Panc1 (cell line): ENCODE data around the gene SYT8. TPM values are rescaled to one million over a fixed set of nuclear protein-coding genes. Genes with fewer than 3 reads are reported as not detected.

ENCODE experiments used
- ATAC-seq: fragments of 200-7000 bp; cut with Tn5 transposase; 2 replicates; pipeline ENCODE4 v1.9.1; 2020; ENCODE audit warnings: mild to moderate bottlenecking, moderate library complexity
- BruUV-seq: library from RNA; stranded (reverse); fragments of 400-500 nt; replicated peaks from 2 replicates; lab custom pipeline; 2021; lab: Mats Ljungman, UMichigan
- CTCF ChIA-PET: fragments of 300-600 bp; sonication (Branson Sonifier 250); formaldehyde crosslinking; loops from one replicate; lab custom pipeline; 2022; ENCODE audit warnings: antibody characterized with exemption; lab: Charles Lee
- POLR2A ChIA-PET: fragments of 300-600 bp; sonication (Branson Sonifier 250); formaldehyde crosslinking; loops from one replicate; lab custom pipeline; 2022; ENCODE audit warnings: antibody characterized with exemption; lab: Charles Lee
- DNase-seq: peaks from one replicate; pipeline ENCODE4 v3.0.0-alpha.2; 2010; ENCODE audit warnings: low read depth, low spot score
- H3K27ac ChIP-seq: 2 replicates; pipeline ENCODE4 v1.5.1; 2011; ENCODE audit warnings: mild to moderate bottlenecking, low read length, inconsistent platforms
- H3K27me3 ChIP-seq: fragments of 200-500 bp; sonication (Bioruptor generic); 2 replicates; pipeline ENCODE4 v1.6.0; 2014; ENCODE audit warnings: low read length, inconsistent platforms; ENCODE audit not compliant: control insufficient read depth, insufficient read depth
- H3K36me3 ChIP-seq: fragments of 200-500 bp; sonication (Bioruptor generic); 2 replicates; pipeline ENCODE4 v1.5.1; 2014; ENCODE audit warnings: inconsistent platforms, mild to moderate bottlenecking, low read length, moderate library complexity; ENCODE audit not compliant: control insufficient read depth, insufficient read depth
- H3K4me1 ChIP-seq: 2 replicates; pipeline ENCODE4 v1.5.1; 2011; ENCODE audit warnings: inconsistent platforms, mild to moderate bottlenecking, low read length, moderate library complexity; ENCODE audit not compliant: control insufficient read depth, insufficient read depth
- H3K4me3 ChIP-seq, 2 experiments: 2 replicates each; pipeline ENCODE4 v1.5.1; 2011 to 2012; ENCODE audit warnings: low read depth in 2 of 2, low read length in 2 of 2, mild to moderate bottlenecking in 2 of 2, inconsistent platforms in 1 of 2, moderate library complexity in 1 of 2
- H3K9me3 ChIP-seq: fragments of 200-500 bp; sonication (Bioruptor generic); 2 replicates; pipeline ENCODE4 v1.5.1; 2014; ENCODE audit warnings: low read depth, mild to moderate bottlenecking, inconsistent platforms, low read length, moderate library complexity; ENCODE audit not compliant: control insufficient read depth, insufficient read depth
- CTCF ChIP-seq: fragments of 450-650 bp; IDR thresholded peaks from 2 replicates; pipeline ENCODE4 v1.5.1; 2017; ENCODE audit warnings: mild to moderate bottlenecking
- POLR2AphosphoS5 ChIP-seq: IDR thresholded peaks from 2 replicates; pipeline ENCODE4 v1.6.1; 2012; ENCODE audit warnings: mild to moderate bottlenecking, low read depth, low read length, moderate library complexity
- REST ChIP-seq, 2 experiments: IDR thresholded peaks; 2 replicates each; pipeline ENCODE4 v1.6.1; 2011 to 2012; ENCODE audit warnings: low read depth in 2 of 2, control low read depth in 1 of 2, low read length in 1 of 2, mild to moderate bottlenecking in 1 of 2, moderate library complexity in 1 of 2; ENCODE audit not compliant: insufficient read depth in 1 of 2
- SIN3A ChIP-seq: IDR thresholded peaks from 2 replicates; pipeline ENCODE4 v1.6.1; 2012; ENCODE audit warnings: low read depth, mild to moderate bottlenecking, low read length, moderate library complexity, borderline replicate concordance; ENCODE audit not compliant: insufficient read depth
- TCF7L2 ChIP-seq: IDR thresholded peaks from 2 replicates; pipeline ENCODE4 v1.6.1; 2011; ENCODE audit warnings: mild to moderate bottlenecking, low read depth, low read length, inconsistent platforms
- in situ Hi-C: cut with HindIII; loops from 2 replicates; pipeline ENCODE4 v1.10.0; 2016; ENCODE audit warnings: low sequenced_read_pairs, low pct_unique_long_range_greater_than_20kb
- intact Hi-C: fragments of 100-400 bp; cut with micrococcal nuclease; formaldehyde crosslinking; loops from one replicate; pipeline ENCODE4 v1.10.0; 2022; ENCODE audit not compliant: unreplicated experiment
- total RNA-seq: library from RNA; stranded (reverse); gene quantifications from one replicate; pipeline ENCODE4 v1.2.1, GENCODE V29; 2021; ENCODE audit not compliant: unreplicated experiment

SYT8 gene
- total RNA-seq, 1 experiment from 2014 or later = 3.5 TPM

GRCh38 chr11:1847006-1847735 is 12.4 kb downstream of the SYT8 start:
- Histone ChIP-seq H3K36me3 (no peaks in the 10 kb centered on the region), H3K27ac (no peak overlapping the region), H3K9me3 (no peaks in the 10 kb centered on the region), H3K27me3 (no peaks in the 10 kb centered on the region), H3K4me3 (no peak overlapping the region), H3K4me1 (peaks cover 10% of the 10 kb centered on the region)
- no TSS peak for BruUV-seq
- ChIA-PET CTCF (interaction anchor here (0.6 to 0.8 kb wide), 2 partner anchors 14 to 72 kb away, joined by 4 to 5 read pairs; partner anchors contain the start of gene TNNT3), POLR2A (interaction anchor here (0.7 kb wide), 1 partner anchor 26 kb away, joined by 3 read pairs; no protein-coding TSS in a partner anchor)
- in situ Hi-C loops = no loop called here
- intact Hi-C loops = no loop called here
- TF ChIP-seq CTCF (no peak), SIN3A (no peak), POLR2AphosphoS5 (no peak), REST (IDR thresholded peaks at IDR 0.05; ENCODE audit: insufficient read depth in 1 of 2, low read depth in 2 of 2, low read length in 1 of 2) (no peak), TCF7L2 (no peak)
- ATAC-seq = no peak
- DNase-seq = no peak

- Histone ChIP-seq H3K4me3 (no peak overlapping the region), H3K9me3 (no peaks in the 10 kb centered on the region), H3K27ac (no peak overlapping the region), H3K36me3 (no peaks in the 10 kb centered on the region), H3K27me3 (no peaks in the 10 kb centered on the region), H3K4me1 (peaks cover 10% of the 10 kb centered on the region)
- in situ Hi-C loops = no loop called here
- TF ChIP-seq CTCF (no peak), REST (IDR thresholded peaks at IDR 0.05; ENCODE audit: insufficient read depth in 1 of 2, low read depth in 2 of 2, low read length in 1 of 2) (no peak), TCF7L2 (no peak)
- intact Hi-C loops = no loop called here
- DNase-seq (no peak), ATAC-seq (no peak)
- ChIA-PET CTCF (interaction anchor here (0.6 to 1.3 kb wide), 3 partner anchors 15 to 71 kb away, joined by 4 to 5 read pairs (median 4); partner anchors contain the start of gene TNNT3), POLR2A (interaction anchor here (0.7 kb wide), 1 partner anchor 82 kb away, joined by 9 read pairs; no protein-coding TSS in a partner anchor)
- BruUV-seq = no TSS peak
Observed at GRCh38 chr11:1847926-1848639, 13.3 kb downstream of the SYT8 start.
